CD4-positive, alpha-beta T cell (primary cell): ENCODE measurements around the gene INPP5A. TPM values are rescaled to one million over a fixed set of nuclear protein-coding genes. Genes with fewer than 3 reads are reported as not detected.
A peak's percentile ranks its signal among the peaks of the same experiment; 100 is the strongest.

Experiments used
- ATAC-seq: fragments of 200-7000 bp; cut with Tn5 transposase; one replicate; pipeline ENCODE4 v1.10.0; 2022; ENCODE audit warnings: mild to moderate bottlenecking; ENCODE audit not compliant: poor library complexity
- CTCF ChIA-PET: fragments of 350-600 bp; sonication (Branson Sonifier 250); formaldehyde crosslinking; loops from one replicate; lab custom pipeline; 2021; ENCODE audit warnings: antibody characterized with exemption, inconsistent platforms; lab: Charles Lee
- POLR2A ChIA-PET: fragments of 350-600 bp; sonication (Branson Sonifier 250); formaldehyde crosslinking; loops from one replicate; lab custom pipeline; 2021; ENCODE audit warnings: antibody characterized with exemption, inconsistent platforms; lab: Charles Lee
- DNase-seq, 14 experiments: peaks; one replicate each; pipeline ENCODE4 v3.0.0-alpha.2; 2013 to 2020; ENCODE audit warnings: mixed read lengths in 2 of 14
- H3K27ac ChIP-seq, 2 donors: one replicate each; pipeline versions ENCODE4 v1.5.1 to v1.7.0; 2013; ENCODE audit warnings: low read length in 2 of 2, low read depth in 1 of 2, mild to moderate bottlenecking in 1 of 2
- H3K27me3 ChIP-seq, 2 experiments: 1 replicate in 1 of 2; 2 replicates in 1 of 2; pipeline versions ENCODE4 v1.6.1 to v1.7.0; 2013; ENCODE audit warnings: low read length in 2 of 2, control low read depth in 1 of 2, mild to moderate bottlenecking in 1 of 2, moderate library complexity in 1 of 2; ENCODE audit not compliant: insufficient read depth in 2 of 2, control insufficient read depth in 1 of 2
- H3K36me3 ChIP-seq: one replicate; pipeline ENCODE4 v1.6.1; 2013; ENCODE audit warnings: low read length, control low read depth; ENCODE audit not compliant: insufficient read depth
- H3K4me1 ChIP-seq: one replicate; pipeline ENCODE4 v1.6.1; 2013; ENCODE audit warnings: low read length, control low read depth; ENCODE audit not compliant: insufficient read depth
- H3K4me3 ChIP-seq: one replicate; pipeline ENCODE4 v1.5.1; 2013; ENCODE audit warnings: mild to moderate bottlenecking, low read length, moderate library complexity
- H3K9me3 ChIP-seq, 2 experiments: 1 replicate in 1 of 2; 2 replicates in 1 of 2; pipeline versions ENCODE4 v1.6.1 to v1.7.0; 2013; ENCODE audit warnings: low read length in 2 of 2, mild to moderate bottlenecking in 2 of 2, control low read depth in 1 of 2, moderate library complexity in 1 of 2; ENCODE audit not compliant: control insufficient read depth in 1 of 2, insufficient read depth in 1 of 2
- H3K27ac Mint-ChIP-seq: one replicate; pipeline ENCODE4 v1.8.0; 2020; ENCODE audit warnings: mixed read lengths
- H3K27me3 Mint-ChIP-seq: one replicate; pipeline ENCODE4 v1.8.0; 2021; ENCODE audit warnings: mixed read lengths
- H3K36me3 Mint-ChIP-seq: one replicate; pipeline ENCODE4 v1.8.0; 2021; ENCODE audit warnings: low read depth, mixed read lengths
- H3K4me1 Mint-ChIP-seq: one replicate; pipeline ENCODE4 v1.8.0; 2021; ENCODE audit warnings: low read depth, mixed read lengths
- H3K4me3 Mint-ChIP-seq: one replicate; pipeline ENCODE4 v1.8.0; 2020; ENCODE audit warnings: mild to moderate bottlenecking, mixed read lengths
- H3K9me3 Mint-ChIP-seq: one replicate; pipeline ENCODE4 v1.8.0; 2020; ENCODE audit warnings: mixed read lengths
- intact Hi-C, 2 experiments: fragments of 100-400 bp; cut with DNase I in 1 of 2; cut with micrococcal nuclease in 1 of 2; formaldehyde crosslinking; loops; one replicate each; pipeline versions ENCODE4 v1.15.1 to v1.9.0; 2023 to 2025; cut with DNase I, micrococcal nuclease
- total RNA-seq, 174 experiments: library from RNA in 2 of 174; stranded (reverse) in 2 of 174; gene quantifications; one replicate each; pipeline ENCODE4 v1.2.3 and lab custom pipeline; 2021 to 2026
- TF ChIP-seq, protein P1 (sequence below): fragments of 200-600 bp; IDR thresholded peaks from one replicate; pipeline ENCODE4 v1.8.0; 2022; ENCODE audit warnings: antibody characterized with exemption, mild to moderate bottlenecking

The INPP5A gene
- total RNA-seq, 2 experiments from 2014 or later: 22.0 to 24.8 TPM

GRCh38 chr10:132591166-132591971, 53.8 kb downstream of the INPP5A start:
- ChIA-PET CTCF (no interaction called here), POLR2A (no interaction called here)
- ATAC-seq (no peak), DNase-seq (no peak)
- Histone ChIP-seq H3K9me3 (peaks cover 0 to 21% of the 10 kb centered on the region in 2 experiments), H3K4me3 (no peak overlapping the region), H3K36me3 (no peaks in the 10 kb centered on the region), H3K27ac (no peak overlapping the region), H3K27me3 (no peaks in the 10 kb centered on the region), H3K4me1 (peaks cover 53% of the 10 kb centered on the region)
- no peaks in the 10 kb centered on the region for H3K9me3 Mint-ChIP-seq
- TF ChIP-seq, protein P1, sequence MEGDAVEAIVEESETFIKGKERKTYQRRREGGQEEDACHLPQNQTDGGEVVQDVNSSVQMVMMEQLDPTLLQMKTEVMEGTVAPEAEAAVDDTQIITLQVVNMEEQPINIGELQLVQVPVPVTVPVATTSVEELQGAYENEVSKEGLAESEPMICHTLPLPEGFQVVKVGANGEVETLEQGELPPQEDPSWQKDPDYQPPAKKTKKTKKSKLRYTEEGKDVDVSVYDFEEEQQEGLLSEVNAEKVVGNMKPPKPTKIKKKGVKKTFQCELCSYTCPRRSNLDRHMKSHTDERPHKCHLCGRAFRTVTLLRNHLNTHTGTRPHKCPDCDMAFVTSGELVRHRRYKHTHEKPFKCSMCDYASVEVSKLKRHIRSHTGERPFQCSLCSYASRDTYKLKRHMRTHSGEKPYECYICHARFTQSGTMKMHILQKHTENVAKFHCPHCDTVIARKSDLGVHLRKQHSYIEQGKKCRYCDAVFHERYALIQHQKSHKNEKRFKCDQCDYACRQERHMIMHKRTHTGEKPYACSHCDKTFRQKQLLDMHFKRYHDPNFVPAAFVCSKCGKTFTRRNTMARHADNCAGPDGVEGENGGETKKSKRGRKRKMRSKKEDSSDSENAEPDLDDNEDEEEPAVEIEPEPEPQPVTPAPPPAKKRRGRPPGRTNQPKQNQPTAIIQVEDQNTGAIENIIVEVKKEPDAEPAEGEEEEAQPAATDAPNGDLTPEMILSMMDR: no peak
- no peaks in the 10 kb centered on the region for H3K36me3 Mint-ChIP-seq
- H3K4me1 Mint-ChIP-seq: peaks cover 87% of the 10 kb centered on the region
- no peak overlapping the region for H3K27ac Mint-ChIP-seq
- H3K4me3 Mint-ChIP-seq: no peak overlapping the region
- no peaks in the 10 kb centered on the region for H3K27me3 Mint-ChIP-seq
- intact Hi-C loops: no loop called here

DNA sequence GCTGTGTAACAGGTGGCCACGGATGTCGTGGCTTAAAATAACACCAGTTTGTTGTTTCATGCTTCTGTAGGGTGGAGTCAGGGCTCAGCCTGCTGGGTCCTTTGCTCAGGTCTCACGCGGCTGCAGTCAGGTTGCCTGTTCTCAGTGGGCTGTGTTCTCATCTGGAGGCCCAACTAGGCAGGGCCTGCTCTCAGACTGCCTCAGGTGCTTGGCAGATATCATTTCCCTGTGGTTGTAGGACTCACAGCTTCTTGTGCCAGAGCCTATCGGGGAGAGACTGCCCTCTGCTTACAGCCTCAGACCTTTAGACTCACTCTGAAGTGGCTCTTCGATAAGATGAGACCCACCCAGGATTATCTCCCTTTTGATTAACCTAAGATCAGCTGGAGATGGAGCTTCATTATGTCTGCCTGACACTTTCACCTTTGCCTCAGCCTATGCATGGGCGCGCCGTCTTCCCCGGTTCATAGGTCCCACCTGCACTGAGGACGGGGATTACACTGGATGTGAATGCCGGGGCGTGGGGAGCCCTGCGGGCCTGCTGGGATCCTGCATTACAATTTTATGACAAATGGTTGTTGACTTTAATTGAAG, 55.3 kb downstream of the INPP5A start:
- CTCF ChIA-PET: no interaction called here
- no peak overlapping the region for H3K4me3 Mint-ChIP-seq
- ATAC-seq: no peak

DNA sequence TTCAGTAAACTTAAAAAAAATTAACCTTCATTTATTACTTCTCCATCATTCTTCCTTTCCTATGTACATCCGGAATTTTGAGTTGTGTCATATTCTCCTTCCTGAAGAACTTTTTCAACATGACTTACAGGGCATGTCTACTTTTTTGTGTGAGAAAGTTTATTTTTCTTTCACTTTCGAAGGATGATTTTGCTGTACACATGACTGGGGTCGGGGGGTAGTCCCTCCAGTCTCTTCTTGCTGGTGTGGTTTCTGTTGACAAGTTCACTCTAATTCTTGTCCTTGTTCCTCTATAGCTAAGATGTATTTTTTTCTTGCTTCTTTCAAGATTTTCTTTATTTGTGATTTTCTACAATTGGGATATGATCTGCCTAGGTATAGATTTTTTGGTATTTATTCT, 55.8 kb downstream of the INPP5A start:
- ATAC-seq (peak; percentile 55), DNase-seq (peak in 3 of 14 experiments; percentile 25 to 48 (median 35))
- H3K27ac Mint-ChIP-seq: peak overlapping the region; percentile 16
- Histone ChIP-seq H3K4me1 (peaks cover 41% of the 10 kb centered on the region), H3K9me3 (peaks cover 0 to 23% of the 10 kb centered on the region in 2 experiments), H3K27me3 (no peaks in the 10 kb centered on the region), H3K27ac (no peak overlapping the region), H3K4me3 (no peak overlapping the region), H3K36me3 (no peaks in the 10 kb centered on the region)
- H3K36me3 Mint-ChIP-seq: peaks cover under 1% of the 10 kb centered on the region
- H3K4me1 Mint-ChIP-seq: peaks cover 77% of the 10 kb centered on the region
- POLR2A ChIA-PET: no interaction called here
- intact Hi-C loops: no loop called here
- CTCF ChIA-PET: no interaction called here
- TF ChIP-seq, protein P1: no peak
- H3K4me3 Mint-ChIP-seq: peak overlapping the region; percentile 56
- H3K27me3 Mint-ChIP-seq: no peaks in the 10 kb centered on the region
- peaks cover 2% of the 10 kb centered on the region for H3K9me3 Mint-ChIP-seq

More for the DNA sequence above, 55.3 kb downstream of the INPP5A start:
- H3K27me3 Mint-ChIP-seq: no peaks in the 10 kb centered on the region
- H3K9me3 ChIP-seq: peaks cover 0 to 21% of the 10 kb centered on the region in 2 experiments
- no peaks in the 10 kb centered on the region for H3K9me3 Mint-ChIP-seq
- no peaks in the 10 kb centered on the region for H3K36me3 Mint-ChIP-seq
- H3K4me3 ChIP-seq: no peak overlapping the region
- H3K4me1 ChIP-seq: peaks cover 45% of the 10 kb centered on the region
- H3K27ac Mint-ChIP-seq: peak overlapping the region; percentile 16
- intact Hi-C loops: no loop called here
- peaks cover 79% of the 10 kb centered on the region for H3K4me1 Mint-ChIP-seq
- no peaks in the 10 kb centered on the region for H3K27me3 ChIP-seq
- peak in 1 of 14 experiments; percentile 5 for DNase-seq
- H3K36me3 ChIP-seq: no peaks in the 10 kb centered on the region
- H3K27ac ChIP-seq: no peak overlapping the region
- POLR2A ChIA-PET: no interaction called here
- TF ChIP-seq, protein P1: no peak
